Glomerular visceral epithelial cell (primary cell): Measurements from ENCODE around the gene RBM28.
"Not testable (repeated sequence)": the region's sequence is repeated elsewhere in the genome, so short reads cannot be mapped to it uniquely, and the experiment has no call there.

Experiments
- DNase-seq: peaks from one replicate; pipeline ENCODE4 v3.0.0-alpha.2; 2016; ENCODE audit errors: extremely low spot score

The RBM28 gene

GRCh38 chr7:128281605-128282380 lies 61.9 kb downstream of the RBM28 start:
- no peak for DNase-seq

- not testable (repeated sequence) for DNase-seq
Observed at GRCh38 chr7:128280451-128280850, 63.3 kb downstream of the RBM28 start.

- no peak for DNase-seq
Observed at GRCh38 chr7:128279124-128279713, 64.5 kb downstream of the RBM28 start.

GRCh38 chr7:128278366-128278765 lies 65.3 kb downstream of the RBM28 start:
- no peak for DNase-seq

- DNase-seq = no peak
Observed at GRCh38 chr7:128275681-128276080, 68.0 kb downstream of the RBM28 start.

GRCh38 chr7:128274884-128275603 lies 68.7 kb downstream of the RBM28 start:
- DNase-seq = no peak

GRCh38 chr7:128274246-128274883 lies 69.3 kb downstream of the RBM28 start:
- no peak for DNase-seq

GRCh38 chr7:128271942-128272481 lies 71.7 kb downstream of the RBM28 start:
- DNase-seq = no peak

- no peak for DNase-seq
Observed at GRCh38 chr7:128271471-128271941, 72.2 kb downstream of the RBM28 start.

GRCh38 chr7:128270826-128271272 lies 72.9 kb downstream of the RBM28 start:
- DNase-seq = no peak

- DNase-seq = no peak
Observed at GRCh38 chr7:128268233-128268632, 75.5 kb downstream of the RBM28 start.

GRCh38 chr7:128267595-128267924 lies 76.1 kb downstream of the RBM28 start:
- DNase-seq = no peak

GRCh38 chr7:128266883-128267594 lies 76.7 kb downstream of the RBM28 start:
- DNase-seq = peak; percentile 18

- no peak for DNase-seq
Observed at GRCh38 chr7:128266529-128266882, 77.2 kb downstream of the RBM28 start.

- no peak for DNase-seq
Observed at GRCh38 chr7:128265906-128266300, 77.8 kb downstream of the RBM28 start.

- DNase-seq = no peak
Observed at GRCh38 chr7:128265156-128265905, 78.4 kb downstream of the RBM28 start.

- DNase-seq = peak; percentile 3
Observed at GRCh38 chr7:128264477-128264876, 79.2 kb downstream of the RBM28 start.

- DNase-seq = no peak
Observed at GRCh38 chr7:128263420-128263819, 80.3 kb downstream of the RBM28 start.

- DNase-seq = no peak
Observed at GRCh38 chr7:128262273-128263028, 81.3 kb downstream of the RBM28 start.
